NCI-H146 treated with DMSO at 0.1 percent for 48 hours (cell line): ENCODE data around the gene SBNO1.
"Not testable (repeated sequence)": the region's sequence is repeated elsewhere in the genome, so short reads cannot be mapped to it uniquely, and the experiment has no call there.

Experiments
- DNase-seq: peaks from one replicate; lab custom pipeline; 2025; ENCODE audit not compliant: unreplicated experiment; lab: John Stamatoyannopoulos, UW

SBNO1 gene

DNA sequence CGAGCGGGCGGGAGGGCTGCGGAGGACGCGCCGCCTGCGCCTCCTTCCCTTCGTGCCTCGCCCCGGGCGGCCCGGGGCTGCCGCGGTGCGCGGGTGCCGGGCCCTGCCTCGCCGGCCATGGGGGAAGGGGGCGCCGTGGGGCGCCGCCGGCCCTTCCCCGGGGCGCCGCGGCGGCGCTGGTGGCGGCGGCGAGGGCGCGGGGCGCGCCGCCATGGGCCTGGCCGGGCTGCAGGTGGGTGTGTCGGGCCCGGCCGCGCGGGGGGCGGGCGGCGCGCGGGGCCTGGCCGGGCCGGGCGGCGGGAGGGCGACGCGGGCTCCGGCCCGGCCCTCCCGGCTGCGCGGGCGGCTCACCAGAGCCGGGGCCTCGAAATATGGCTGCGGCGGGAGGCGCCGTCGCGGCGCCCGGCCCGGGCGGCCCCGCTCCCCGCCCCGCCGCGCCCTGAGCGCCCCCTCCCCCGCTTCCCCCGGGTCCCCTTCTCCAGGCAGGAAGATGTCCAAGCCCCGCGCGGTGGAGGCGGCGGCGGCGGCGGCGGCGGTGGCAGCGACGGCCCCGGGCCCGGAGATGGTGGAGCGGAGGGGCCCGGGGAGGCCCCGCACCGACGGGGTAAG is 24.4 kb upstream of the SBNO1 start:
- DNase-seq: no peak

DNA sequence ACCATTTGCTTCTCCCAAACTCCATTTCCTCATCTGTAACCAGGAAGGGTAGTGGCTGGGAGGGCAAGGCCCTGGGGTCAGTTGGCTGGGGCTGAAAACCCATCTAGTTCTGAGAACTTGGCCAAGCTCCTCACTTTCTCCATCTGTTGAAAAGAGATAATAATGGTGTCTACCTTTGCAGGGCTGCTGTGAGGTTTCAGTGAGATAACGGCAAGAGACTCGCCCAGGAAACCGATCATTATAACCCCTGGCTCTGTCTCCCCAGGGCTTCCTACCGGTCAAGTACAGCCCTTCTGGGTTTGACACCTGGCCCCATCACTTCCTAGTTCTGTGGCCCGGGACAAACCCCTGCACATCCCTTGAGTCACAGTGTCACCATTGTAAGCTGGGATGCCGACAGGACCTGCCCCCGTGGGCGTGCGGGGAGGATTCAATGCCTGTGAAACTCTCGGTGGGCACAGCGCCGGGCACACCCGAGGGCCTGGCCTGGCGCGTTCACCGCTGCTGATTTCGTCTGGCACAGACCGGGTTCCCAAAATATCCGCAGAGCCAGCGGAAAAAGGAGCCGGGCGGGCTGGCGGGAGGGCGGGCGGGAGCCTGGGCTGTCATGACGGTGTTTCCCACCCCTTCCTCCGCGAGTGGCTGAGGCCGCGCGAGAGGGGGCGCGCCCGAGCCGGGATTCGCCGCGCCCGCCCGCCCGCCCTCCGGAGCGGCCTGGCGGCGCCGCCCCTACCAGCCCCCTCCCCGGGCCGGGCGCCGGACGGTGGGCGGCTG is 23.7 kb upstream of the SBNO1 start:
- DNase-seq: peak; percentile 36

DNA sequence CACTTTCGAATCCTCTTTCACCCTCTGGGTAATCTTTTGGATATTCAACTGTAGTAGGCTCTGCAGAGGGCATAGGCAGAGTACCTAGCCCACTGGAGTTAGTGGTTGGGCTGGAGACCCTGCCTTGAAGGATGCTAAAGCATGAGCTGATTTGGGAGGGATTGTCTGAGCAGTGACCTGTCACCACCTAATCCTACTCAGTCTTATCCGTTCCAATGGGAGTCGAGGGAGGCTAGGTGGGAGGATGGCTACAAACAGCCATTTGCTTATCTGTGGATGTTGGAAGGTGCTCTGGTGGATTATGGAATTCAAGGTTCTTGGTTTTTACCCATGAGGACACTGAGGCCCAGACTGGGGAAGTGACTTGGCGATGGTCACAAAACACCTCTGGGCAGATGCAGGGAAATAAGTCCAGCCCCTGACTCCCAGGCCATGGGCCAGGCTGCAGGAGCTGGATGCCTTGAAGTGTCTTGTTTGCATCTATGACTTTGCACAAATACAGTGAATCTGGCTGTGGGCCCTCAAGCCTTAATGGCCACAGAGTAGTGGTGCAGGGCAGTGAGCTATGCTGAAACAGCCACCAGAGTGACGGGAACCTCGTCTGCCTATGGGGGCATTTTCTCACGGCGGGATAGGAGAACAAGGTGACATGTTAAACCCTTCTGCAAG is 23.0 kb upstream of the SBNO1 start:
- DNase-seq: no peak

DNA sequence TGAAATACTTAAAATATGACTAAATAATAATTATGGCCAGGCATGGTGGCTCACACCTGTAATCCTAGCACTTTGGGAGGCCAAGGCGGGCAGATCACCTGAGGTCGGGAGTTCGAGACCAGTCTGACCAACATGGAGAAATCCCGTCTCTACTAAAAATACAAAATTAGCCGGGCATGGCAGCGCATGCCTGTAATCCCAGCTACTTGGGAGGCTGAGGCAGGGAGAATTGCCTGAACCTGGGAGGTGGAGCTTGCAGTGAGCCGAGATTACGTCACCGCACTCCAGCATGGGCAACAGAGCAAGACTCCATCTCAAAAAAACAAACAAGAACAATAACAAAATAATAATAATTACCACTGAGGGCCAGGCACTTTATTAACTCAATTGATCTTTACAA is 20.9 kb upstream of the SBNO1 start:
- DNase-seq: not testable (repeated sequence)

DNA sequence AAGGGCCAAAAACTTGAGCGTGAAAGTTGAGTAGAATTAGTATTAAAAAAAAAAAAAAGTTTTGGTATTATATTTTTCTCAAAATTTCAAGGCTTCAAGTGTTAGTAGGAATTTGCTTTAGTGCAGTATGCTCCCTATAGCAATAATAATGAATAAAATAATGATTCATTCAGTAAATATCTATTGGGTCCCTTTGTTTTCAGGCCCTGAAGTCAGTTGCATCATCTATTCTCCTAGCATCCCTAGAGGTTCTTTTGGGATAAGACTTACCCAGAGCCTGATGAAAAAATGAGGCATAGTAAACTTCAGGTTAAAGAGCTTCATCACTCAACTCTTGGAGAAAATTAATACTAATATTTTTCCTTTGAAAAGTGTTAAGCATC is 20.3 kb upstream of the SBNO1 start:
- no peak for DNase-seq

DNA sequence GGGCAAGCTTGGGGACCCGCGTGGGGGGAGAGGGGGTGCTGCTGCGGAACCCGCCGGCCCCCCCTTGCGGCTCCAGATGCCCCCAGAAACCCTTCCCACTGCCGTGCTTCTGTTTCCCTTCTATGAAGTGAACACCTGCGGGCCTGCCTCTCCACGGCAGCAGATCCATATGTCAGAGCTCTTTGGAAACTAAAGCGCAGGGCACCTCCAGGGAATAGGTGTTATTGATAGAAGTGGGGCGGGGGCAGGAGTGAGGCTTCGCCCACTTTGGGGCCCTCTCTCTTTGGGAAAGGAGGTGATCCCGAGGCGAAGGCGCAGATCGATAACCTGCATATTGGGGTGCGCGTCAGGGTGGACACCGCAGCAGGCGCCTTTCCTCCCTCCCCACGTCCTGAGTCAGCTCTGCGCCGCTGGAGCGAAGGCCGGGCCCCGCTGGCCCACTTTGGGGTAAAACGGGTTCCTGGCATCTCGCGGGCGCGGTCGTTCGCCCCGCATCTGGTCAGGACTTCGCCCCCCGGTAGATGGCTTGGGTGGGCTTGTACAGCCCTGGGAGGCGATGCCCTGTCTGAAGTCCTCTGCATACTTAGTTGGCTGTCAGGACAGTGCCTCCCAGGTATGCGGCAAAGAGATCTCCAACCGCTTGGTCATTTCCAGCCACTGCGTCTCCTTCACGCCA is 19.8 kb upstream of the SBNO1 start:
- DNase-seq: no peak

DNA sequence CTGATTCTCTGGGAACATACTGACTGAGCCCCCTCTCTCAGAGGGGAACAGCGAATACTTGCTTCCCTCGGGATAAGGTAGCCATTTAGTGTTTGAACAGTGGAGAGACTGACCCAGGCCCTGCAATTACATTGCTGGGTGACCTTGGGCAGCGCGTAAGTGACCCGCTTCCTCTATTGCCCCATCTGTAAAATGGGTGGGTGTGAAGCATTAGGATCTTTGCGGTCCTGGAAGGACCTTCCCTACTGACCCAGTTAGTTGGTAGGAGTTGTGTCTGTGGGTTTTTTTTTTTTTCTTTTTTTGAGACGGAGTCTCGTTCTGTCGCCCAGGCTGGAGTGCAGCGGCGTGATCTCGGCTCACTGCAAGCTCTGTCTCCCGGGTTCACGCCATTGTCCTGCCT is 18.0 kb upstream of the SBNO1 start:
- no peak for DNase-seq

DNA sequence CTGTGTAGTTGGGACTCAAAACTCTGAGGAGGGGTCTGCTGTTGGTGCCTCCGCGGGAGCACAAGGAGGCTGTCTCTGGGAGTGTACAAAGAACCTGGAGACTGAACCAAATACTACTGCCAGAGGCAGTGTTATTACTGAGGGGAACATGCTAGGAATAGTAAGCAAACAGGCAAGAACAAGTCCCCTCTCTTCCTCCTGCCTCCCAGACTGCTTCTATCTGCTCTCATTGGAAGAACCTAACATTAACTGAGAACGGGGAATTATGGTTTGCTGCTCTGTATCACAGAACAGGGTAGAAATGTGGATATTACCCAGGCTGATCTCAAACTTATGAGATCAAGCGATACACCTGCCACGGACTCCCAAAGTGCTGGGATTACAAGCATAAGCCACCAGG is 14.7 kb upstream of the SBNO1 start:
- DNase-seq: no peak

DNA sequence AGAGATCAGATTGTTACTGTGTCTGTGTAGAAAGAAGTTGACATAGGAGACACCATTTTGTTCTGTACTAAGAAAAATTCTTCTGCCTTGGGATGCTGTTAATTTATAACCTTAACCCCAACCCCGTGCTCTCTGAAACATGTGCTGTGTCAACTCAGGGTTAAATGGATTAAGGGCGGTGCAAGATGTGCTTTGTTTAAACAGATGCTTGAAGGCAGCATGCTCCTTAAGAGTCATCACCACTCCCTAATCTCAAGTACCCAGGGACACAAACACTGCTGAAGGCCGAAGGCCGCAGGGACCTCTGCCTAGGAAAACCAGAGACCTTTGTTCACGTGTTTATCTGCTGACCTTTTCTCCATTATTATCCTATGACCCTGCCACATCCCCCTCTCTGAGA is 7.8 kb upstream of the SBNO1 start:
- DNase-seq: not testable (repeated sequence)

DNA sequence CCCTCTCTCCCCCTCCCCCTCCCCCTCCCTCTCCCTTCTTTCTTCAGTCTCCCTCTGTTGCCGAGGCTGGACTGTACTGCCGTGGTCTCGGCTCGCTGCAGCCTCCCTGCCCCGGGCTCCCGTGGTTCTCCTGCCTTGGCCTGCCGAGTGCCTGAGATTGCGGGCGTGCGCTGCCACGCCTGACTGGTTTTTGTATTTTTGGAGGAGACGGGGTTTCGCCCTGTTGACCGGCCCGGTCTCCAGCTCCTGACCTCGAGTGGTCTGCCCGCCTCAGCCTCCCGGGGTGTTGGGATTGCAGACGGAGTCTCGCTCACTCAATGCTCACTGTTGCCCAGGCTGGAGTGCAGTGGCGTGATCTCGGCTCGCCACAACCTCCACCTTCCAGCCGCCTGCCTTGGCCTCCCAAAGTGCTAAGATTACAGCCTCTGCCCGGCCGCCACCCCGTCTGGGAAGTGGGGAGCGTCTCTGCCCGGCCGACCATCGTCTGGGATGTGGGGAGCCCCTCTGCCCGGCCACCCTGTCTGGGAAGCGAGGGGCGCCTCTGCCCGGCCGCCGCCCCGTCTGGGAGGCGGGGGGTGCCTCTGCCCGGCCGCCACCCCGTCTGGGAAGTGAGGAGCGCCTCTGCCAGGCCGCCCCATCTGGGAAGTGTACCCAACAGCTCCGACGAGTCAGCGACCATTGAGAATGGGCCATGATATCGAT is 7.2 kb upstream of the SBNO1 start:
- DNase-seq: not testable (repeated sequence)

DNA sequence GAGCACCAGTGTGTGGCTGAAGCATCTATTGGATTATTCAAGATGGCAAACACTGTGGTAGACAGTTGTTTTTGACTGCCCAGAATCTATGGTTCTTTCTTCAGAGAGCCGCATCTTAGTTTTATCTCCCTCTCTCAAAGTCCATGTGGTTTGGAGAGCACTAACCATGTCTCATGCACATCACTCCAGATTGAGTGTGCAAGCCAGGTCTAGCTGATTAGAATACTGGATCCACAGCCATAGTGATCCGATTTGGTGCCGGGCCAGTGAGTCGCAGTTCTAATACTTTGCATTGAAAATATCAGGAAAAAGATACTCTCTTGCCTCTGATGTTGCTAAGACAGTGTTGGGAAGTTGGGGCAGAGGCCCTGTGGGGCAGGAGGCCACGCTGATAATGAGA is 4.6 kb upstream of the SBNO1 start:
- DNase-seq: no peak

DNA sequence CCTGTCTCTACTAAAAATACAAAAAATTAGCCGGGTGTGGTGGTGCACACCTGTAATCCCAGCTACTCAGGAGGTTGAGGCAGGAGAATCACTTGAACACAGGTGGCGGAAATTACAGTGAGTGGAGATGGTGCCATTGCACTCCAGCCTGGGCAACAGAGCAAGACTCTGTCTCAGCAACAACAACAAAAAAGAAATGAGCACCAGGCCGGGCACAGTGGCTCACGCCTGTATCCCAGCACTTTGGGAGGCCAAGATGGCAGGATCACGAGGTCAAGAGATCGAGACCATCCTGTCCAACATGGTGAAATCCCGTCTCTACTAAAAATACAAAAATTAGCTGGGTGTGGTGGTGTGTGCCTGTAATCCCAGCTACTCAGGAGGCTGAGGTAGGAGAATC is 3.8 kb upstream of the SBNO1 start:
- DNase-seq: not testable (repeated sequence)

DNA sequence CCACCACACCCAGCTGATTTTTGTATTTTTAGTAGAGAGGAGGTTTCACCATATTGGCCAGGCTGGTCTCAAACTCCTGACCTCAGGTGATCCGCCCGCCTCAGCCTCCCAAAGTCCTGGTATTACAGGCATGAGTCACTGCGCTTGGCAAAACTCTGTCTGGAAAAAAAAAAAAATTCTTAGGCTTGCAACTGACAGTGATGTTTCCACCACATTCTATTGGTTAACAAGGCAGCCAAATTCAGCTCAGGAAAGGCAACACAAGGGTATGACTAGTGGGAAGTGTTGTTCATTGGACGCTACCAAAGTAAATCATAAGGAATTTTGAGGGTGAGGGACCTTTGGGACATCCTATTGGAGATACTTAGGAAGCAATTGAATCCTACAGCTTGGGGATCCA is 2.9 kb upstream of the SBNO1 start:
- DNase-seq: no peak

DNA sequence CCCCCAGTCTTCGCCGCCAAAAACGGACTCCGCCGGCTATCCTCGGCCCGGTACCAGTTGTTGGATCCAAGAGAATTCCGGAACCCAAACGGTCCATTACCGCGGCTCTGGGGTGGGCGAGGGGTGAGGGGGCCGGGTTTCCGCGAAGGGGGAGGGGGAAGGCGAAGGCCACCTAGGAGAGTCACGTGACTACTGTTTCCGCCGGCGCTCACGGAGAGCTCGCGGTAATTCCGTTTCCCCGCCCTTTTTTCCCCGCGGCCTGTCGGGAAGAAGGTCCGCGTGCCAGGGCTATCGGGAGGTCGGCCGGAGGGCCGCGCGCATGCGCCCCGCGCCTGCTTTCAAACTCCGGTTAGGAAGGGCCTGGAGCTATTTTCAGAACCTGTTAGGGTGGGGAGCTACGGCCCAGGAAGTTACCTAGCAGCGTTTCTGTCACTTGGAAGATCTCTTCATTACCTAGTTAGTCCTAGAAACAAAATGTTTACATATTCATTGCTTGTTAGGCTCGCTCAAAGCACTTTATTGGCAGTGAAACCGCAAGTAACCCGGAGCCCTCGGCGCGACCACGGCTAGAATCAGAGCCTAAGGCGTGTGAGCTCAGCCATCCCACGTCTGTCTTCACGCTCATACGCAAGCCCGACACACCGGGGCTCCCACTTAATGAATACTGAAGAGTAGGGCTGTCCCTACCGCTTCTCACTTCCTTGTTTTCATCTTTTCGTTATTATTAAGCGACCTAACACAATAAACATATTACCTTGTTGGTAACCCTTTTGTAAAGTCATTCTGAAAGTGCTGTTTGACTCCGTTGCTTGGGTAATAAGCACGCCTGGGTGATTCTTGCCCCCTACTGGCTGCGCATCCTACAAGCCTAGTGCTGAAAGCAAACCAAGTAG is 624 bp upstream of the SBNO1 start:
- peak; percentile 96 for DNase-seq

DNA sequence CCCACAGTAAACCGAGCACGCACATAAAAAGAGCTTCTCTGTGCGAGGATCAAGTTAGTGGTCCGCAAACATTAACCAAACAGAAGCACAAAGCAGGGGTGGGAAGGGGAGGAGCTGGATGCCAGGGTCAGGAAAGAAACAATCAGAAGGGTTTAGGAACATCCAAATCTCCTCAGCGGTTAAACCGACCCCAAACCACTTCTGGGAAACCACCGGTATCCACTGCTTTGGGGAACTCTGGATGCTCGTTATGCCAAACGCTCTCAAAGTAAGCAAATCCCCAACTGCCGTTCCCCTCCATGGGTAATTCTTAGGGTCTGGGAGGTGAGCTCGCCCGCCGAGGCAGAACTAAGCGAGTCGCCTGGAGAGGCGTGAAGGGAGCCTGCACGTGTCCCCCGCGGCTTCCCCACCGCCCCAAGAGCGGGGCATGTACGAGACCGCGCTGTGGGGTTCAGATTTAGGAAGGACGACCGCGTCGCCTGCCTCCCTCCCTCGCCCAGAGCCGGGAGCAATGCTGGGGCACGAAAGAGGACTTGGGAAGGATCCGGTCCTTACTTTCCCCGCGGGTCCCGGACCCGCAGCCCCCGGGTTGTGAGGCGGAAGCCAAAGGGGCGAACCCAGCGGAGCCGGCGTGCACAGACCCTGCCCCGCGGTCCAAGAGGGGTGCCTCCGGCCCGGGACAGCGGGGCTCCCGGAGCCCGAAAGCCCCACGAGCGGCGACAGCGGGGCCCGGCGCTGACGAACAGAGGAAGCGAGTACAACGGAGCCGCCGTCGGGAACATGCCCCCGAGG is 711 bp downstream of the SBNO1 start:
- peak; percentile 18 for DNase-seq

DNA sequence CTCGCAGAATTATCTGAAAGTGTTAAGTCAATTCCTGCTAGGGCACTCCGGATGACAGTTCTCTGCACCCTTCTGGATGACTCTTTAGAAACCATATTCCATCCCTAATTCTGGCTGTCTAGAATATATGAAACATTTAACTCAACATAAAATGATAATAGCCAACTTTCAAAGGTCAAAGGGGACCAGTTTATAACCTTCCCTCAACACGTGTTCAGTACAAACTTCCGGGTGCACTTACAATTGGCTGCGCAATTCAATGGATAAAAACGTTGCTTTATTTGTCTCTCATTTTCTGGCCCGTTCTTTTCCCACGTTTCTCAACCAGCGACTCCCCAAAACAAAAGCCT is 1.3 kb downstream of the SBNO1 start:
- DNase-seq: no peak

DNA sequence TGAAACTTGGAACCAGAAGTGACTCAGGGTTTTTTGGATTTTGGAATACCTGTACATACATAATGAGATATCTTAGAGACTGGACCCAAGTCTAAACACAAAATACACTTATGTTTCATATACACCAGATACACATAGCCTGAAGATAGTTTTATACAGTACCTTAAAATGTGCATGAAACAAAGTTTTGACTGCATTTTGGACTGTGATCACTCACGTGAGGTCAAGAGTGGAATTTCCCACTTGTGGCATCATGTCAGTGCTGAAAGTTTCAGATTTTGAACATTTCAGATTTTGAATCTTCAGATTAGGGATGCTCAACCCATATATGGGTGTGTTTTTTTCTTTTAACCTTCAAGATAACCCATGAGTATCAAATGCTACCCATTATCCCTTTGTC is 6.6 kb downstream of the SBNO1 start:
- no peak for DNase-seq

DNA sequence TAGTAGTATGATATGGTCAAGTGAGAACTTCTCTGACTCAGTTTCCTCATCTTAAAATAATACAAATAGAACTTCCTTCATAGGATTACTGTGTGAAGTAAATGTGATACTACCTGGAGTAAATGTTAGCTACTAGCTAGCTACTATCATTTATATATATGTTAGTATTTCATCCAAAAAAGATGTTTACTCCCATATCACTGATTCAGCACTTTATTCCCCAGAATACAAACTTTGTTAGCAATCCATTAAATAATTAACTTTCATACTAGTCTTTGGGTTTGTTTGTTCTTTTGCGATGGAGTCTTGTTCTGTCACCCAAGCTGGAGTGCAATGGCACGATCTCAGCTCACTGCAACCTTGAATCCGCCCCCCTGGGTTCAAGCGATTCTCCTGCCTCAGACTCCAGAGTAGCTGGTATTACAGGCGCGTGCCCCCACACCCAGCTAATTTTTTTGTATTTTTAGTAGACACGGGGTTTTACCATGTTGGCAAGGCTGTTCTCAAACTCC is 8.4 kb downstream of the SBNO1 start:
- no peak for DNase-seq

DNA sequence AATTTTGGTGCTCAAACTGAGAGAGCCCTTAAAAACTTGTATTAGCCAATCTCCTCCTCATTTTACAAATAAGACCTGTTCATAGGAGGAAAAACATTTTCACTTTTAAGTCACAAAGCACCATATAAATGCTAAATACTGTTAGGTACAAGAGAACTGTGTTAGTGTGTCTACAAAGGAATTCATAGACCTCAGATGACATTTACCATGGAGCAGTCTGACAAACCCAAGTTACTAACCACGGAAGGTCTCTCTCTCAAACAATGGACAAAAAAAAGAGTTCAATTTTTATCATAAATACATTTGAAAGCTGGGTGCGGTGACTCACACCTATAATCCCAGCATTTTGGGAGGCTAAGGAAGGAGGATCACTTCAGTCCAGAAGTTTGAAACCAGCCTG is 10.0 kb downstream of the SBNO1 start:
- no peak for DNase-seq
